Posterior vena cava (tissue), 2 donors: ENCODE results near the gene RNF212. TPM values are rescaled to one million over a fixed set of nuclear protein-coding genes. Genes with fewer than 3 reads are reported as not detected.
A peak's percentile ranks its signal among the peaks of the same experiment; 100 is the strongest.

ENCODE experiments used
- DNase-seq: peaks from one replicate; pipeline ENCODE4 v3.0.0-alpha.2; 2020; ENCODE audit warnings: low spot score
- intact Hi-C, 2 donors: fragments of 100-400 bp; cut with DNase I; formaldehyde crosslinking; loops; one replicate each; pipeline versions ENCODE4 v1.14.1 to v1.14.2; 2022 to 2023
- total RNA-seq, 2 donors: library from RNA; stranded (reverse); fragmentation: NEBNext Ultra II Directional; extraction: Animal tissue kit (Norgen Biotek cat#: 25700); gene quantifications; one replicate each; pipeline ENCODE4 v1.2.1, GENCODE V29; 2021
- donor health status: DM: yes; HTN: yes; CAD: no.
- donor health status: DM: yes; HTN: yes; CAD: no.

The RNF212 gene
- total RNA-seq, 2 donors from 2014 or later = 0.76 to 4.0 TPM

DNA sequence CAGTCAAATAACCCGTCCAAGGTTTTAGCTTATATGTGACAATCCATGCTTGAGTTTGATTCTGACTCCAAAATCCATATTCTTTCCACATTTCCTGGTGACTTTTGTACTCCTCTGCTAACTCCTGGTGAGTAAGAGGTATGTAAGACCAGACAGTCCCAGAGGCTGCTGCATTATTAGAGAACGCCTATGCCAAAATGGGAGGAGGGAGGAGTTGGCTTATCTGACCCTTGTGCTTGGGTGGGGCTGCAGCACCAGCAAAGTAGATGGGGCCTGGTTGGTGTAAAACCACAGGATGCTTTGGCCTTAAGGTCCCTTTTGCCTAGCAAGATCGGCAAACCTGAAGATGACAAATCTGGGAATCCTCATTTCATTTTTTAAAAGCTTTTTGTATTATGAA is 9.1 kb upstream of the RNF212 start:
- no peak for DNase-seq
- intact Hi-C loops = no loop called here

DNA sequence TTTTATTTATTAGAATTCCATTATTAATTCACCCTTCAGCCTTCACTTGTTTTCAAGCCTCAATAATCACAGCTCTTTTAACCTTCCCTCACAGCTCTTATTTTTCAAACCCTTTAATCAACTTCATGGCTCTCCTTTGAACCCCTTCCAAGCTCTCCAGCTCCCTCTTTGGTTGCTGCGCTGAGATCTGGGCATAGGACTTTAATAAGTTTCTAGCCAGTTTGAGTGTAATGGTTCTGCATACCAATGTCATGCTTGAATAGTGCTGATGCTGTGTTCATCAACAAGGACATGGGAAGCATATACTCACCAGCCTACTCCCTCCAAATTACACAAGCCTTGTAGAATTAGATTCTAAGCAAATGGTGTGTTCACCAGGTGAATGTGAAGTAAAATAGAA is 3.5 kb upstream of the RNF212 start:
- no peak for DNase-seq
- intact Hi-C loops = no loop called here

DNA sequence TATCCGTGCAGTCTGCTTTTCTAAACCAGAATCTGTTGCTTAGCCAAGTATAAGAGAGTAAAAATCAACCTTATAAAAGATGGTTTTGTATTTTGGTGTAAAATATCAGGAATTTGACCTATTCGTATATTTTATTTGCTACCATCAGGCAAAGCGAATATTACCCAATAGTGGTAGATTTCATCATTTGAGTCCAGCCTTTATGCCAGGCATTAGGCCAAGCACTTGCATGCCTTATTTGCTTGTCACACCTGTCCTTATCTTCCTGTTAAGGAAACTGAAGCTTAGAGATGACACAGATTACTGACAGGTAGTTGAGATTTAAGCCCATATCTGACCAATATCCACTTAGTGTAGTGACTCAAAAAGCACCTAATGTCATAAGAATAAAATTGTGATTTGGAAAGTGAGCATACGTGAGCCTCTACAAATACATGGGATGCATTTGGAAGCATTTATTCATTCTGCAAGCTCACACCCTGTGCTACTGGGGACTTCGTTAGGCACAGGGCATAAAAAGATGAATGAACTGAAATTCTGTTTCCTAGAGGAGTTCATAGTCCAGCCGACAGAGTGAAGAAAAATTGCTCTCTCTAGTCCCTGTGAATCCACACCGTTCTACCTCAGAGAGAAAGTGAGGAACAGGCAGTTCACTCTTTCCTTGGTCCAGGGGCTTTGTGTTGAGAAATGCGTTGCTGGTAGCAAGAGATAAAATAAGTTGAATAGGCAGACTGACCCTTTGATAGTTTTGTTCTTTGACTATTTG is 2.3 kb upstream of the RNF212 start:
- DNase-seq = no peak
- intact Hi-C loops = no loop called here

DNA sequence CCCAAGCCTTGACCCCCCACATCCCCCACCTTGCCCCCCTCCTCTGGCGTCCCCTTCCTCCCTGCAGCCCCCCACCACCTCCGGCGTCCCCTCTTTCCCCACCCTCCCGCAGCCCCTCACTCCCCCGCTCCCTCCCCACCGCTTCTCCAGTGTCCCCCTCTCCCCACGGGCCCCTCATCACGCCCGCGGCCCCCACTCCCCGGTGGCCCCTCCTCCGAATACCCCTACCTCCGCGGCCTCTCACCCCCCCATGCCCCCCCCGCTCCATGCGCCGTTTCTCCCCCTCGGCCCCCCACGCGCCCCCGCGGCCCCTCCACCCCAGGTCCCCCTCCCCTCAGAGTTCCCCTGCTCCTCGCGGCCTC is 562 bp downstream of the RNF212 start:
- DNase-seq = no peak
- intact Hi-C loops = no loop called here

- intact Hi-C loops = no loop called here
- no peak for DNase-seq
Observed at GRCh38 chr4:1112174-1112820, 1.1 kb downstream of the RNF212 start.

DNA sequence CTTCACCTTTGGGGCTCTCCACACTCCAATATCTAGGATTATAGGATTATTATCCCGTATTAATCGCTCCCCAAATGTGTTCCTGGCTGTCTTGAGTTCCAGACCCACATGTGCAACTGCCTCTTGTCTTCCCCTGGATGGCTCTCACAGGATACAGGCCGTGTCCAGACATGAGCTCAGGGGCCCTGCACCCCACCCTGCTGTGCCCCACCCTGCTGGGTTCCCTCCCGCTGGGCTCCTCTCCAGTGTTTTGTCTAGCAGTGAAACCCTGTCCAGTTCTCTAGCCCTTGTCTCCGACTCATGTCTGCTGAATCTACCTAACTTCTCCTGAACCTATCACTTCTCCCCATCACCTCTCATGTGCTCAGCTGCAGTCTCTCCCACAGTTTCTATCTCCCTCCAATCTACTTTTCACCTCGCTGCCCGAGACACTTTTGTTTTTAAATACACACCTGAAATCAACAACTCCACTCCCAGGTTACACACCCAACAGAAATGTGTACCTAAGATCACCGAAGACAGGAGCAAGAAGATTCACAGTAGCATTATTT is 2.0 kb downstream of the RNF212 start:
- intact Hi-C loops = no loop called here

GRCh38 chr4:1109898-1110506 is 3.4 kb downstream of the RNF212 start:
- intact Hi-C loops = no loop called here
- no peak for DNase-seq

More for the DNA sequence above, 2.0 kb downstream of the RNF212 start:
- DNase-seq = no peak

DNA sequence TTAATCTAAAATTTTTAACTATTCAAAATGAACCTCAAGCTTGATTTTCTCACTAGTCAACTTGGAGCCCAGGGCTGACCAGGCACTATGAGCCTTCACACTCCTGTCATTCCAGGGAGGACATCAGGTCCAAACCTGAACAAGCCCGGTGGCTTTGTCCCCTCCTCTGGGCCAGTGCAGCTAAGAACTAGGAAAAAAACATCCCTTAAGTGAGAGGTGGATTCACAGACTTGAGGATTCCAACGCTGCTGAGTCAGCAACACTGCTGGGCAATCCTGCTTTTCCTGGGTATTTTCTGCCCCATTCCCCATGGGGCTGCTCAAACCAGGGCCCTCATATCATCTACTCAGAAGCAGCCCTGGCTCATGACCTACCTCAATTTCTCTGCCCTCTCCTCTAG is 4.0 kb downstream of the RNF212 start:
- DNase-seq = no peak
- intact Hi-C loops = no loop called here

DNA sequence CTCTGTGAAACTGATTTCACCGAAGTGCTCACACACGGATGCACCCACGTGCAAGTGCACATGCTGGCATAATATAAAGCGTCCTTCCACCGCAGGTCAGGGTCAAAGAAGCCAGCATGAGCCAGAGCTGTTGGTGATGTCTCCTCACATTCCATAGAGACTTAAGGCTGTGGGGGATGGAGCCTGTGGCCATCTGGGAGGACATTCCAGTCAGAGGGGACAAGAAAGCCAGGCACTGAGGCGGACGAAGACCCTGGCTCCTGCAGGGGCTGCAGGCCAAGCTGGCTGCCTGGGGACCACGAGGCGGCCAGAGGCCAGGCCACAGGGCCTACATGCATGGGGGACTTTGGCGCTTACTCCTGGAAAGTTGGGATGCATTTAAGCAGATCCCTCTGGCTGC is 7.7 kb downstream of the RNF212 start:
- intact Hi-C loops = no loop called here
- no peak for DNase-seq

DNA sequence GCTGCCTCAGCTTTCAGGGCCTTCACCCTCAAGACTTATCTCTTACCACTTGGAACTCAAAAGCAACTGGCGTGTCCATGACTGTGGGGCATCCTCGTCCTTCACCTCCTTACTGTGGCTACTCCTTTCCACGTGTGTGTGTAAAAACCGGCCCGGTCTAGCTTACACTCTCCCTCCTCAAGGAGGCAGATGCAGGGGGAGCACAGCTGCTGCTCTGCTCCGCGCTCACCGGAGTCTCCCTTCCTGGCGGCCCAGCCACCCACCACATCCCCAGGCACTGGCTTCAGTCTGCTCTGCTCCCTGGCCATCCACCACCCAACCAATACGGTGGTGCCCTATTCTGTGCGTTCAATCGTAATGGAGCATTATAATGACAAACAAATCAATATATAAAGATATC is 8.3 kb downstream of the RNF212 start:
- DNase-seq = no peak
- intact Hi-C loops = no loop called here

- no peak for DNase-seq
- intact Hi-C loops = no loop called here
Observed at GRCh38 chr4:1104647-1105046, 8.7 kb downstream of the RNF212 start.

DNA sequence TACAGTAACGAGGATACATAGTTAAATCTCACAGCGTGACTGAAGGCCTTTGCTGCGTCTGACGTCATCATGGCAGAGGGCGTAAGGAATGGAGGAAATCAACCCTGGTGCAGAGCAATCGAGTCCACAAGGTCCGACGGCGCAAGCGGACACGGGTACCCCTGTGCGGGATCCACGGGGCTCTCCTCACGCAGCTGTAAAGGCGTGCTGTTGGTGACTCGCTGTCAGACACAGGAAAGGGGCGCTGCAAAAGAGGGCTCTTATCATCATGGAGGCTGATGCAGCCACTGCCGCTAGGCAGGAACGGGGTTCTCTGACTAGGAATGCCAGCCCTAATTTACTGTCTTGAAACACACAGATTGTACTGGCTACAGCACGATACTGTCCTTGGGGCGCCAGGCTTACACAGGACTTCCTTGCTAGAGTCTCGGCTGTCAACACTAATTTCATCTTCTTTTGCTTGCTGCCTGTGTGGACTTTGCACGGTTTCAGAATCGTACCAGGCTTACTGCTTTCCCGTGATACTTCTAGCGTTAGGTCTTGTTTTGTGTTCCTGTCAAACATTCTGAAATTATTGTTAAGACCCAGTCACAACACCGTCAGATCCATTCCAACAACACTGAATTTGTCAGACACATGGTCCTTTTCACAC is 13.6 kb downstream of the RNF212 start:
- intact Hi-C loops = no loop called here
- no peak for DNase-seq

DNA sequence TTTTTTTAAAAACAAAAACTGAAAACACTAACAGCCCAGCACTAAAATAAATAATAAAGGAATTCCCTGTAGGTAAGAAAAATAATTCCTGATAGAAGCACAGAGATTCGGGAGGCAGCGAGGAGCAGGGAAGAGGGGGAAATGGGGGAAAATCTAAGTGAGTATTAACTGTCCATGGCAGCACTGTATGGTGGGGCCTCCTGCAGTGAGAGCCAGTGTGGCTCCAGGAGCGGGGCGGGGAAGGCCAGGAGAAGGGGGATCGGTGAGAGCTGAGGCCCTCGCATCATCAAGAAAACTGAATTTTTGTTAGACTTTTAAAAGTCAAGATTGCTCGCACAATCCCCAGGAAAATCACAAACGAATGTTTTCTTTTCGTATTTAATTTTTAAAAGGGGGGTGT is 14.1 kb downstream of the RNF212 start:
- intact Hi-C loops = no loop called here
- DNase-seq = no peak

DNA sequence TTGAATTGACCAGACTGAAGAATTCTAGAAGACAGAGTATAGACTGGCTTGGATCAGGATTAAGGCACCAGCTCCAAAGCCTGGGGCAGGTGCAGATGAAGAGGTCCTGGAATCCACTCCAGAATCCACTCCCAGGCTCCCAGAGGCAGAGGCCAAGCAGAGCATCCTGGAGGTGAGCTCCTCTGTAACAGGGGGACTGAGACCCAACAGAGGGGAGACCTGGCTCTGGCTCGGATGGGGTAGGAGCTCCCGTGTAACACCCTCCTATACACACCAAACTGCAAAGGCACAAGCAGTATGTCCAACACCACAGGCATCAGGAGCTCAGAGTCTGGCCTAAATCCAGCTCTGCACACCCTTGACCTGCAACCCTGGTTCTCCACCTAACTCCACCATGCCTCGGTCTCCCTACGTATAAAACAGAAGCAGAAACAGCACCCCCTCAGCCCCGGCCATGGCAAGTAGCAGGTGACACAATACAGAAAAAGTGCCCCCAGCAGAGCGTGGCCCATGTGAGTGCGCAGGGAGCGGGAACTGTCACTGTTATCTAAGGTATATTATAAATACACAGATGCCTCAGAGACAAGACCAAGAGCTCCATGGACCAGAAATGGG is 14.9 kb downstream of the RNF212 start:
- DNase-seq = no peak

GRCh38 chr4:1097553-1097952 is 15.8 kb downstream of the RNF212 start:
- intact Hi-C loops = no loop called here
- DNase-seq = no peak

More for the DNA sequence above, 14.9 kb downstream of the RNF212 start:
- intact Hi-C loops = no loop called here

- intact Hi-C loops = no loop called here
- peak; percentile 46 for DNase-seq
Observed at GRCh38 chr4:1096841-1097240, 16.5 kb downstream of the RNF212 start.

DNA sequence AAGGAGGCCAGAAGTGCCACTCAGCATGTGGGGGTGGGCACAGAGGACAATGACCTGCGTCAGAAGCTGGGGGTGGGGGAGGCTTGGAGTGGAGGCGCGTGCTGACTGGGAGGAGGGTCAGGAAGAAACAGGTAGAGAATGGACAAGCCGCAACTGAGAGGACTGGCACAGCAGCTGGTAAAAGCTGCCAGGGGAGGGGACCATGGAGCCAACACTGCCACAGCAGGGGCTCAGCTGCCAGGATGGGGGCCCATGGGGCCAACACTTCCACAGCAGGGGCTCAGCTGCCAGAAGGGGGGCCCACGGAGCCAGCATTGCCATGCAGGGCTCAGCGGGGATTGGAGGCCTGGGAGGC is 19.1 kb downstream of the RNF212 start:
- peak; percentile 44 for DNase-seq

DNA sequence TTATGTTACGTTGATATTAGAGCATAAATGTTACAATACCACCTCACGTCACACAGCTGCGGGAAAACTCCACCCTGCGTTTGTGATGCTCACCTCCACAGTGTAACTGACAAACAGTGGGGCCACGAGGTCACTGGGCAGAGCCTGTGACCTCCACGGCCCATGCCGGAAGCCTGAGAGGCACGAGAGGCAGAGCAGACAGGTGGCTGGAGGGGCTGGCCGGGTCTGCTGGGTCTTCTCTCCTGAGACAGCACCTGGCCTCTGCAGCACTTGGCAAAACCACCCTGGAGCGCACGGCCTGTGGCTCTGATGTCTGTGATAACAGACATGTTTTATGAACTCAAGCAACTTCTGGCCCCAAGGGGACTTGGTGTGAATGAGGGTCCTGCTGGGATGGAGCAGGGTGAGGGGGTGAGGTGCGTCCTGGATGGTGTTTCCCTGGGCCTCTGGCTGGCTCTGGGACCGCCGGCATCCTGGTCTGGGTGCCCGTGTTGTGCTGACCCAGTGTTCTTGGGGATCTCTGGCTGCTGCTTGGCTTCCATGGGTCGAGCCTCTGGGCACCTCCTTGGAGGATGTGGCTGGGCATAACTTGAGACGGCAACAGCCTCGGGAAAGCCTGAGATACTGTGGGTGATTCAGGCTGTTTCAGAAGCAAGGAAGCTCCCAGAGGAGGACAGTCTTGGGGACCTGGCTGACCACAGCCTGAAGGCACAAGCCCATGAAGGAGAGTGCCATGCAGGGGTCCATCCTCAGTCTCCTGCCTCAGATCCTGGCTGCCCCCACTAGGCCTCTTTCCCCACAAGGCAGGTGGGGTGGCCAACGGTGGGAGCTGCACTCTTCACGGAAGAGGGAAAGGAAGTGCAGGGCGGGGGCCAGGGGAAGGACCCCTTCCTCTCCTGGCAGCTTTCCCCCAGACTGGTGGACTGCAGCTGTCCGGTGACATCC is 19.7 kb downstream of the RNF212 start:
- DNase-seq = peak; percentile 73
- intact Hi-C loops = no loop called here

More for the DNA sequence above, 19.1 kb downstream of the RNF212 start:
- intact Hi-C loops = no loop called here

GRCh38 chr4:1092983-1093361 is 20.4 kb downstream of the RNF212 start:
- intact Hi-C loops = no loop called here
- peak; percentile 34 for DNase-seq
